HCT116 (cell line): Measurements from ENCODE around the gene PNMA6E. TPM values are rescaled to one million over a fixed set of nuclear protein-coding genes. Genes with fewer than 3 reads are reported as not detected.

Experiments used
- ATAC-seq: fragments of 200-7000 bp; cut with Tn5 transposase; 2 replicates; pipeline ENCODE4 v1.9.1; 2020; ENCODE audit warnings: mild to moderate bottlenecking, moderate library complexity
- BruUV-seq: library from RNA; stranded (reverse); fragments of 400-500 nt; replicated peaks from 2 replicates; lab custom pipeline; 2021; lab: Mats Ljungman, UMichigan
- CTCF ChIA-PET: fragments of 300-600 bp; sonication (Branson Sonifier 250); formaldehyde crosslinking; loops from one replicate; lab custom pipeline; 2021; ENCODE audit warnings: antibody characterized with exemption; lab: Charles Lee
- POLR2A ChIA-PET: fragments of 300-600, 350-600 bp; sonication (Branson Sonifier 250); formaldehyde crosslinking; loops from one replicate; lab custom pipeline; 2021; ENCODE audit warnings: antibody characterized with exemption; lab: Charles Lee
- RAD21 ChIA-PET, 2 experiments: fragments of 300-600 bp; sonication (Branson Sonifier 250); formaldehyde crosslinking; loops; one replicate each; lab custom pipeline; 2023; ENCODE audit warnings: low total read pairs in 2 of 2; ENCODE audit not compliant: uncharacterized antibody in 2 of 2, unreplicated experiment in 2 of 2, low non-redundant PET in 1 of 2; lab: Charles Lee
- DNase-seq: peaks from one replicate; pipeline ENCODE4 v3.0.0-alpha.2; 2010; ENCODE audit warnings: low read depth, low spot score
- H2AFZ ChIP-seq: fragments of 200-600 bp; shearing (Covaris generic), sonication (generic); 2 replicates; pipeline ENCODE4 v1.6.1; 2017; ENCODE audit warnings: low read depth, mixed run types, mixed read lengths, antibody characterized with exemption, low read length; ENCODE audit not compliant: poor library complexity, severe bottlenecking
- H3K27ac ChIP-seq: 2 replicates; pipeline ENCODE4 v1.5.1; 2012; ENCODE audit warnings: low read depth, low read length
- H3K27me3 ChIP-seq: fragments of 200-600 bp; sonication (generic); 2 replicates; pipeline ENCODE4 v1.6.1; 2016; ENCODE audit warnings: mixed run types, low read length, mixed read lengths; ENCODE audit not compliant: insufficient read depth
- H3K36me3 ChIP-seq, 2 experiments: fragments of 200-500 bp in 1 of 2; fragments of 200-600 bp in 1 of 2; sonication (Bioruptor generic) in 1 of 2; sonication (generic) in 1 of 2; 2 replicates each; pipeline versions ENCODE4 v1.5.1 to v1.6.1; 2014 to 2016; ENCODE audit warnings: low read length in 2 of 2, inconsistent platforms in 1 of 2, mixed read lengths in 1 of 2, mixed run types in 1 of 2; ENCODE audit not compliant: insufficient read depth in 2 of 2, control insufficient read depth in 1 of 2
- H3K4me1 ChIP-seq, 2 experiments: fragments of 200-600 bp in 1 of 2; sonication (generic) in 1 of 2; 2 replicates each; pipeline versions ENCODE4 v1.5.1 to v1.6.1; 2012 to 2017; ENCODE audit warnings: low read length in 2 of 2, inconsistent platforms in 1 of 2, mild to moderate bottlenecking in 1 of 2, mixed read lengths in 1 of 2, mixed run types in 1 of 2, moderate library complexity in 1 of 2; ENCODE audit not compliant: insufficient read depth in 2 of 2, control insufficient read depth in 1 of 2
- H3K4me2 ChIP-seq: fragments of 200-600 bp; sonication (generic); 2 replicates; pipeline ENCODE4 v1.6.1; 2017; ENCODE audit warnings: mixed run types, low read length, mixed read lengths
- H3K4me3 ChIP-seq, 2 experiments: fragments of 200-600 bp in 1 of 2; sonication (generic) in 1 of 2; replicated peaks in 1 of 2; 2 replicates each; pipeline ENCODE4 v1.5.1; 2011 to 2016; ENCODE audit warnings: low read length in 2 of 2, control low read depth in 1 of 2, low read depth in 1 of 2, mild to moderate bottlenecking in 1 of 2, mixed read lengths in 1 of 2, mixed run types in 1 of 2
- H3K79me2 ChIP-seq: fragments of 200-600 bp; sonication (generic); 2 replicates; pipeline ENCODE4 v1.6.1; 2017; ENCODE audit warnings: mild to moderate bottlenecking, mixed run types, low read length, moderate library complexity, mixed read lengths; ENCODE audit not compliant: insufficient read depth
- H3K9ac ChIP-seq: fragments of 200-600 bp; sonication (generic); 2 replicates; pipeline ENCODE4 v1.6.1; 2016; ENCODE audit warnings: low read length, mixed read lengths
- H3K9me2 ChIP-seq: fragments of 200-600 bp; sonication (generic), shearing (Covaris generic); 2 replicates; pipeline ENCODE4 v1.6.1; 2017; ENCODE audit warnings: mixed run types, mild to moderate bottlenecking, moderate library complexity; ENCODE audit not compliant: insufficient read depth
- H3K9me3 ChIP-seq, 2 experiments: fragments of 200-500 bp in 1 of 2; fragments of 200-600 bp in 1 of 2; sonication (Bioruptor generic) in 1 of 2; sonication (generic) in 1 of 2; 2 replicates each; pipeline ENCODE4 v1.6.1; 2014 to 2017; ENCODE audit warnings: low read length in 2 of 2, mixed read lengths in 2 of 2, inconsistent platforms in 1 of 2, low read depth in 1 of 2, mild to moderate bottlenecking in 1 of 2, mixed run types in 1 of 2, moderate library complexity in 1 of 2; ENCODE audit not compliant: control insufficient read depth in 1 of 2, insufficient read depth in 1 of 2
- H4K20me1 ChIP-seq: fragments of 200-600 bp; sonication (generic), shearing (Covaris generic); 2 replicates; pipeline ENCODE4 v1.6.1; 2017; ENCODE audit warnings: mixed run types, mild to moderate bottlenecking, moderate library complexity; ENCODE audit not compliant: insufficient read depth
- CBX3 ChIP-seq: IDR thresholded peaks from 2 replicates; pipeline ENCODE4 v1.6.1; 2012; ENCODE audit warnings: low read depth
- CEBPB ChIP-seq: IDR thresholded peaks from 2 replicates; pipeline ENCODE4 v1.6.1; 2012; ENCODE audit warnings: low read depth
- CTCF ChIP-seq, 3 experiments: fragments of 200-600 bp in 1 of 3; sonication (generic) in 1 of 3; IDR thresholded peaks in 2 of 3; conservative IDR thresholded peaks in 1 of 3; 2 replicates each; pipeline ENCODE4 v1.5.1; 2012 to 2017; ENCODE audit warnings: low read depth in 2 of 3, low read length in 2 of 3, antibody characterized with exemption in 1 of 3, borderline replicate concordance in 1 of 3, control low read depth in 1 of 3, mild to moderate bottlenecking in 1 of 3, mixed read lengths in 1 of 3, mixed run types in 1 of 3, moderate library complexity in 1 of 3; ENCODE audit not compliant: insufficient read depth in 1 of 3
- EGR1 ChIP-seq: IDR thresholded peaks from 2 replicates; pipeline ENCODE4 v1.6.1; 2012; ENCODE audit warnings: low read depth
- ELF1 ChIP-seq: IDR thresholded peaks from 2 replicates; pipeline ENCODE4 v1.6.1; 2012; ENCODE audit warnings: low read depth, borderline replicate concordance
- EZH2phosphoT487 ChIP-seq: fragments of 200-600 bp; IDR thresholded peaks from 2 replicates; pipeline ENCODE4 v1.6.1; 2018; ENCODE audit warnings: antibody characterized with exemption, borderline replicate concordance
- FOSL1 ChIP-seq: IDR thresholded peaks from 2 replicates; pipeline ENCODE4 v1.6.1; 2012; ENCODE audit warnings: low read depth
- JUND ChIP-seq: IDR thresholded peaks from 2 replicates; pipeline ENCODE4 v1.6.1; 2012
- MAX ChIP-seq: IDR thresholded peaks from 2 replicates; pipeline ENCODE4 v1.6.1; 2012
- POLR2A ChIP-seq: IDR thresholded peaks from 2 replicates; pipeline ENCODE4 v1.7.0; 2011; ENCODE audit warnings: borderline replicate concordance; ENCODE audit not compliant: insufficient read depth, insufficient read length; ENCODE audit errors: extremely low read depth
- REST ChIP-seq: IDR thresholded peaks from 2 replicates; pipeline ENCODE4 v1.6.1; 2012; ENCODE audit warnings: low read depth
- SIN3A ChIP-seq: IDR thresholded peaks from 2 replicates; pipeline ENCODE4 v1.6.1; 2012; ENCODE audit warnings: low read depth
- SP1 ChIP-seq: IDR thresholded peaks from 2 replicates; pipeline ENCODE4 v1.6.1; 2012; ENCODE audit warnings: low read depth
- SRF ChIP-seq: IDR thresholded peaks from 2 replicates; pipeline ENCODE4 v1.6.1; 2012; ENCODE audit warnings: low read depth
- TCF7L2 ChIP-seq: IDR thresholded peaks from 2 replicates; pipeline ENCODE4 v1.7.0; 2011; ENCODE audit warnings: borderline replicate concordance, inconsistent platforms; ENCODE audit not compliant: insufficient read depth, insufficient read length; ENCODE audit errors: extremely low read depth
- ZBTB33 ChIP-seq: IDR thresholded peaks from 2 replicates; pipeline ENCODE4 v1.6.1; 2011; ENCODE audit warnings: mild to moderate bottlenecking, low read length, moderate library complexity; ENCODE audit not compliant: insufficient replicate concordance; ENCODE audit errors: extremely low read depth
- ZFX ChIP-seq: fragments of 450-650 bp; IDR thresholded peaks from 2 replicates; pipeline ENCODE4 v1.6.1; 2017
- ZNF274 ChIP-seq: fragments of 200-500 bp; sonication (Bioruptor generic); IDR thresholded peaks from 2 replicates; pipeline ENCODE4 v1.6.1; 2014; ENCODE audit warnings: mild to moderate bottlenecking, low read depth, low read length, inconsistent platforms
- intact Hi-C: fragments of 100-400 bp; cut with micrococcal nuclease; formaldehyde crosslinking; loops from 2 replicates; pipeline ENCODE4 v1.10.0; 2022
- total RNA-seq: library from RNA; stranded (reverse); gene quantifications from one replicate; pipeline ENCODE4 v1.2.1, GENCODE V29; 2021; ENCODE audit not compliant: unreplicated experiment

The PNMA6E gene
- total RNA-seq, 1 experiment from 2014 or later: not detected

DNA sequence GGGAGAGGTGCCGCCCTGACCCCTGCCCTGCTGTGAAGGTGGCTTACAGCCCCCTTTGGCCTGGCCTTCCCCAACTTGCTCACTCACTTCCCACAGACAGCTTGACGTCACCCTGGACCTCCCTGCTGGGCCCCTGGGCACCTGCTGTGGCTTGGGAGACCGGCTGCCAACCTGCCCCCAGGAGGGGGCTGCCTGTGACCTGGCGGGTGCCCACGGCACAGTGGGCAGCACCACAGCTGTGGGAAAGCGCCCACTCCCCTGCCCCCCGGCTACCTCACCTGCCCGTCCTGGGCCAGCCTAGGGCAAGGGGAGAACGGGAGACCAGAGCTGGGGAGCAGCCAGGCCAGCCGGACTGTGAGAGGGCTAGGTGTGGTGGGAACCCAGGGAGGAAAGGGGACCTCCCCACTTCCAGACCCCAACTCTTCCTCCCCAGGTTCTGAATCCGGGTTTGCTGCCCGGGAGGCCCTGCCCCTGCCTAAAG, 7.8 kb upstream of the PNMA6E start:
- Histone ChIP-seq H3K9me2 (no peaks in the 10 kb centered on the region), H3K9me3 (no peaks in the 10 kb centered on the region), H3K27ac (no peak overlapping the region), H4K20me1 (no peaks in the 10 kb centered on the region), H3K4me2 (no peak overlapping the region), H2AFZ (no peak overlapping the region), H3K4me1 (no peaks in the 10 kb centered on the region), H3K79me2 (no peaks in the 10 kb centered on the region), H3K9ac (no peak overlapping the region), H3K27me3 (no peaks in the 10 kb centered on the region), H3K36me3 (no peaks in the 10 kb centered on the region), H3K4me3 (no peak overlapping the region)
- DNase-seq (no peak), ATAC-seq (no peak)
- no TSS peak for BruUV-seq
- CTCF ChIA-PET: no interaction called here
- intact Hi-C loops: no loop called here
- RAD21 ChIA-PET: no interaction called here
- TF ChIP-seq SP1 (no peak), SIN3A (no peak), EGR1 (no peak), CEBPB (no peak), EZH2phosphoT487 (no peak), ELF1 (no peak), FOSL1 (no peak), ZNF274 (no peak), CTCF (IDR thresholded peaks at IDR 0.05 in 2 of 3, conservative IDR thresholded peaks at IDR 0.05 in 1 of 3; ENCODE audit: borderline replicate concordance in 1 of 3, insufficient read depth in 1 of 3, low read depth in 2 of 3, low read length in 2 of 3) (no peak), POLR2A (no peak), REST (no peak), CBX3 (no peak), ZFX (no peak), TCF7L2 (no peak), MAX (no peak), SRF (no peak), ZBTB33 (no peak), JUND (no peak)
- POLR2A ChIA-PET: no interaction called here
